HG03460 (cell line): ENCODE measurements around the gene TOR2A.
"Not testable (repeated sequence)": the region's sequence is repeated elsewhere in the genome, so short reads cannot be mapped to it uniquely, and the experiment has no call there.

ENCODE experiments used
- ATAC-seq: cut with Tn5 transposase; IDR thresholded peaks from one replicate; pipeline ENCODE4 v1.9.1; 2021; ENCODE audit not compliant: unreplicated experiment

The TOR2A gene

DNA sequence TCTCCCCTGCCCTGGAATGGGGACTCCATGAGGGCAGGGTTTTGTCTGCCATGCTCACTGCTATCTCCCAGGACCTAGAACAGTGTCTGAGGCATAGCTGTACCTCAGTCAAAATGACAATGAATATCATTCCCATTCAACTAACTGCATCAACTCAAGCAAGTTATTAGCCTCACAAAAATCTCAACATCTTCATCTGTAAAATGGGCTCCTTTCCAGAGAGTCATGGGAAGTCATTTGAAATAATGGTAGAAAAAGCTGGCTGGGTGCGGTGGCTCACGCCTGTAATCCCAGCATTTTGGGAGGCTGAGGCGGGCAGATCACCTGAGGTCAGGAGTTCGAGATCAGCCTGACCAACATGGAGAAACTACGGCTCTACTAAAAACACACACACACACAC is 34.0 kb upstream of the TOR2A start:
- no peak for ATAC-seq

DNA sequence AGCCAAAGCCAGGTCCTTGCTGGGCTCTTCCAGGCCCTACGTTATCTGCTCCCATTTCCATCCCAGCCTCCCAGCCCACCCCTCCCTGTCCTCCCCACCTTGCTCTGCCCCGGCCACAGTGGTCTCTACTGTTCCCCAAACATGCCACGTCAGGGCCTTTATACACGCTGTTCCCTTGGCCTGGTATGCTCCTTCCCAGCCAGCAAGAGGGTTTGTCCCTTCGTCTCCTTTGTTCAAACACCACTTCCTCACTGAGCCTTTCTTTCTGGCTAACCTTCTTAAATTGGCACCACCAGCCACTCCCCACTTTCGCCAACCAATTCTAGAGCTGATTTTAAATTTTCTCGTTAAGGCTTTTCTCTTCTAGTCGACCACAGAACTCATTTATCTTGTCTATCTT is 33.6 kb upstream of the TOR2A start:
- ATAC-seq = no peak

- no peak for ATAC-seq
These were observed 32.8 kb upstream of the TOR2A start for GRCh38 chr9:127767909-127768331.

DNA sequence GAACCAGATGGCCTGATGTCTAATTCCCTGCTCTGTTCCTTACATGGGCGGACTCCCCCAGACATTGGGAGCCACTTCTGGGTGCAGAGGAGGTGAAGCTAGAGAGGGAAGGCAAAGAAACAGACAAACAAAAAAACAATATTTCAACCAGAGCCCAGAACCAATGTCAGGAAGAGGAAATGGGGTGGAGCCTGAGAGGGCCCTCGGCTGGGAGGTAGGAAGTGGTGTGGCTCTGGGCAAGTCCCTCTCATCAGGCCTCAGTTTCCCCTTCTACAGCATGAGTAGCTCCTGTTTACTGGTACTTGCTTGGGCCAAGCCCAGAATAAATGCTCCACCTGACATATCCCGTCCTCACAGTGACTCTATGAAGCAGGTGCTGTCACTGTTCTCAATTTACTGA is 32.3 kb upstream of the TOR2A start:
- no peak for ATAC-seq

DNA sequence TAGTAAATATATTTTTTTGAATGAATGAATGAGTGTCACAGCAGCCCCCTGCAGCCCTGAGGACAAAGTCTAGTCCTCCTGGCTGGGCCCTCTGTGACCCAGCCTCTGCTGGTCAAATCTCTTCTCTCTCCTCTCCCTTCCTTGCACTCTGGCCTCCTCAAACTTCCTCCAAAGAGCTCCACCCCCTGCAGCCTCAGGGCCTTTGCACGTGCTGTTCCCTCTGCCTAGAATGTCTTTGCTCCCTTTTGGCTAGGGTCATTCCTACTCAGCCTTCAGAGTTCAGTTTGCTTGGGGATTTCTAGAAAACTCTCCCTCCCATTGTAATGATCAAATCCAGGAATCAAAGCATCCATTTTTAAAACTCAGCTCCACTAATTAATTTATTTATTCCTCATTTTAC is 30.3 kb upstream of the TOR2A start:
- no peak for ATAC-seq

DNA sequence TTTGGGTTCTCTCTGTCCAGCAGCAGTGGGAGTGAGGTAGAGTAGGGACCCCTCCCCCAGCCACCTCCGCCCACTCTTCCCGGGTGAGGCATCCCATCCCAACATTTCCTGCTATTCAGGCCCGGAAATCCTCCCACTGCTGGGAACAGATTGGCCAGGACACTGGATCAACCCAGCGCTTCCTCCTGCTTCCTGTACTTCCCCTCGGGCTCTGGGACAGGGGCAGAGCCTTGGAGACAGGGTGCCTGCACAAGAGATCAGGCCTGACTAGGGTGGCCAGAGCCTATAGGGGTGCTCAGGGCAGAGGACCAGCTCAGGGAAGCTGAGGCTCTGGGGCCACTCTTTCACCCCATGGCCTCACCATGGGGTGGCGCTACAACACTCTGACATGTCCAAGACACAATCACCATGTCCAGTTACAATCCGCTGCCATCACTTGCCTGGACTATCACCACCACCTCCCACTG is 28.9 kb upstream of the TOR2A start:
- ATAC-seq = no peak

GRCh38 chr9:127762111-127762676 is 27.1 kb upstream of the TOR2A start:
- no peak for ATAC-seq

DNA sequence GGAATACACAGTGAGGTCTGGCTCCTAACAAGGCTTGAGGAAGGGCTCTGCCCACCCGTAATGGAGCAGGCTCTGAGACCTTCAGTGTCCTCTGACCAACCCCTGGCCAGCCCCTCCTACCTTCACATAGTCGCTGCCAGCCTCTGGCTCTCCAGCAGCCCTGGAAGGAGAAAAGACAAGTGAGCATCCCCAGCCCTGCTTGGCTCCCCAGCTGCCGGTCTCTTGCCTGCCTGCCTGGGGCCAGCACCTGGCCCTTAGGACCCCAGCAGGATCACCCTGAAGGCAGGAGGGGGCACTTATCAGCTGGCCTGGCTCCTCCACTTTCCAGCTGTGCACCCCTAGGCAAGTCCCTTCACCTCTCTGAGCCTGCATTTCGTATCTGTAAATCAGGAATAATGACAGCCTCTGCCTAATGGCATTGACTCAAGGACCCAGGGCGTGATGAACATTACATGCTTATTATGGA is 26.4 kb upstream of the TOR2A start:
- ATAC-seq = no peak

- ATAC-seq = no peak
These were observed 26.0 kb upstream of the TOR2A start for GRCh38 chr9:127761061-127761460.

DNA sequence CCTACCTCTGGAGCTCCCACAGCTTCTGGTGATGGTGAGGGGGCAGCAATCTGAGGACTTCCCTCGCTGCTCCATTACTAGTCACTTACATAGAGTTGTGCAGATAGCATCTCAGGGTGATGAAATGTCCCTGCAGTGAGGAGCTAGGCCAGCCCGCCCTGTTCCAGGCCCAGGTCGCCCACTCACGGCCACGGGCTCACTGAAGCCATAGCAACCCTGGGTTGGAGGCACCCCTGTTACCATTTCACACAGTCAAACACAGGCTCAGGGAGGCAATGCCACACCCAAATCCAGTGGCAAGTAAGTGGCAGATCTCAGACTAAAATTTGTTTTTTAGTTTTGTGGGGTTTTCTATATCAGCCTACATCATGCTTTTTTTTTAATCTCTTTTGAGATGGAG is 23.7 kb upstream of the TOR2A start:
- no peak for ATAC-seq

GRCh38 chr9:127756776-127757175 is 21.7 kb upstream of the TOR2A start:
- not testable (repeated sequence) for ATAC-seq

GRCh38 chr9:127756233-127756632 is 21.1 kb upstream of the TOR2A start:
- no peak for ATAC-seq

GRCh38 chr9:127755061-127756060 is 20.3 kb upstream of the TOR2A start:
- ATAC-seq = no peak

DNA sequence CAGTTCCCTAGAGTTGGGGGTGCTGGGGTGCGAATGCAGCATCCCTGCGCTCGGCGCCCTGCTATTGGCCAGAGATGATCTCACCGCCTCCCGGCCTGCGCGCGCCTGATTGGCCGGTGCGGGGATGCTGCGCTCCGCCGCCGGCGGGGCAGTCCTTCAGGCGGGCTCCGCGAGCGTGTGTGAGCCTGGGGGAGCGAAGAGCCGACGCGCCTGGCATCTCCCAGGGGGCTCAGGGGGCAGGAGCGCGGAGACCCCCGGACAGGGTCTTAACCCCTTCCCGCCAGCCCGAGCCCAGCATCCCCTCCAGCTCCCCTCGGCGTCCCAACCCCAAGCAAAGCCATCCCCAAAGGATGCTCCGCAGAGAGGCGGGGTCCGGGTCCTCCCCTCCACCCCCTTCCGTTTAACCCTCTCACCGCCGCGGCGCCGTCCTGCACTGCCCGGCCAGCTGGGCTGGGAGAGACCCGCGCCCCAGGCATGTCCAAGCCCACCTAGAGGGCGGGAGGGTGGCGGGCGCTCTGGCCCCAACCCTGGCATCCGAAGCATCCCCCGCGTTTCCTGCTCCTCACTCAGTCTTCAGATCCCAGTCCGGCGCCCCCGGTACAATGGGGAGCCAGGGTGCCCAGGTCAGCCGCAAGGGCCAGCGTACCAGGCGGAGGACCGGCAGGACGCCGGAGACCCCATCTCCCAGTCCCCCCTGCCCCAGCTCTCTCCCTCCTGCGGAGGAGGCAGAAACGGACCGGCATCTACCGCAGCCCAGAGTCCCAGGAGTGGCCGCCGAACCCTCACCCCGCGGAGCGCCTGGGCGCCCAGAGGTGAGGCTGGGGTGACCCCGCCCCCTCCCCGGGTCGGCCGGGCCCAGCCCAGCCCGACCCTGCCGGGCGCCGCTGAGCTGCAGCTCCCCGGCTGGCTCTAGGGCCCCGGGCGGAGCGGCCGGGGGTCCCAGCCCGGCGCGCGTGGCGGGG is 19.3 kb upstream of the TOR2A start:
- ATAC-seq = no peak

DNA sequence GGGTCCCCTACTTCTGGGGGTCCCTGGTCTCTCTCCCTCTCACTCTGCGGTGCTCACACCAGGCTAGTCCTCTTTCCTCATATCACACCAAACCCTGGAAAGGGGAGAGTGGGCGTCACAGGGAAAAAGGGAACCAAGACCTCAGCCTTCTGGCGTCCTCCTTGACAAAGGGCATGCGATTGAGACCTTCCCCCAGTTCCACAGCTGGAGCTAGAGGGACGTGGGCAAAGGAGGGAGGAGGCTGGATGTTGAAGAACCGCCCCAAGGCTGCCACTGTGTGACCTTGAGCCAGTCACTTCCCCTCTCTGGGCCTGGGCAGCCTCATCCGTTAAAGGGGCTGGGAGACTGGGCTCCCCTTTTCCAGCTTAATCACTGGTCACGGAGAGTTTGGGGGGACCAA is 18.5 kb upstream of the TOR2A start:
- no peak for ATAC-seq

GRCh38 chr9:127753148-127753547 is 18.1 kb upstream of the TOR2A start:
- ATAC-seq = no peak

- ATAC-seq = no peak
These were observed 16.4 kb upstream of the TOR2A start for GRCh38 chr9:127751269-127752054.

DNA sequence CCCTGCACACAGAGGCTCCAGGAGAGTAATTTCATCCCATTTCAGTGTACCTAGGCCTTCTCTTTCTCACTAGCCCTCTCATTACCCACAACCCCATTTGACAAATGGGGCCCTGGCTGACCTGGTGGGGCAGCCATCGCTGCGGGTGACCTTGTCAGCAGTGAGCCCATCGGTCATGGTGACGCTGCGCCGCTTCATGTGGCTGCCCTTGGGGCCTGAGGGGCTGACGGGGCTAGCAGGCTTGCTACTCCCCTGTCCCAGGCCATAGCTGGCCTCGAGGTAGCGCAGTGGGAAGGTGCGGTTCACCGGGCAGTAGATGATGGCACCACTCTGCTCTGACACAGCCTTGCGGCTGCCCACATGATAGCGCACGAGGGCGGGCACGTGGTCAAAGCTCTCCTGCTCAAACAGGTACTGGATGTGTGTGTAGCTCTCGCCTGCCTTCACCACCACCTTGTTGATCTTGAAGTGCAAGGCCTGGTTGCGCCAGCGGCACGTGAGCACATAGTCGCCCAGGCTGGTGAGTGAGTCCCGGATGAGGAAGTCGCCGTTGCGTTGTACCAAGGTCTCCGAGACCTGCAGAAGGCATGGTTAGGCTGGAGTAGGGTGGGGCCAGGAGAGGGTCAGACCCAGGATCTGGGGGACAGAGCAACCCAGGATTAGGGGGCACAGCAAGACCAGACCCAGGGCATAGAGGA is 14.1 kb upstream of the TOR2A start:
- ATAC-seq = no peak

- ATAC-seq = no peak
These were observed 12.0 kb upstream of the TOR2A start for GRCh38 chr9:127746959-127747569.
